HepG2 (cell line): ENCODE measurements around the gene SYMPK. TPM values are rescaled to one million over a fixed set of nuclear protein-coding genes. Genes with fewer than 3 reads are reported as not detected.

Experiments used
- ASH2L ChIP-seq: fragments of 300-600, 200-600 bp; sonication (generic); IDR thresholded peaks from 2 replicates; pipeline ENCODE4 v1.7.0; 2017; ENCODE audit warnings: low read depth, mild to moderate bottlenecking, moderate library complexity, mixed read lengths, low read length; ENCODE audit not compliant: insufficient read length
- FOXP1 ChIP-seq, 2 experiments: fragments of 450-650 bp in 1 of 2; IDR thresholded peaks; 2 replicates each; pipeline ENCODE4 v1.6.1; 2017 to 2018; ENCODE audit warnings: antibody characterized with exemption in 1 of 2
- HCFC1 ChIP-seq: fragments of 150-350 bp; IDR thresholded peaks from 2 replicates; pipeline ENCODE4 v1.6.1; 2014; ENCODE audit warnings: low read depth, low read length
- HDAC1 ChIP-seq: sonication (generic); formaldehyde crosslinking; IDR thresholded peaks from 2 replicates; pipeline ENCODE4 v1.5.1; 2020; ENCODE audit warnings: mild to moderate bottlenecking, missing genetic modification reagents
- HES4 ChIP-seq: sonication (generic); formaldehyde crosslinking; IDR thresholded peaks from 2 replicates; pipeline ENCODE4 v1.9.0; 2021; ENCODE audit warnings: mild to moderate bottlenecking, missing genetic modification reagents, borderline replicate concordance
- HMG20B ChIP-seq: conservative IDR thresholded peaks from 2 replicates; pipeline ENCODE4 v1.6.1; 2016; ENCODE audit warnings: missing genetic modification reagents, missing compliant biosample characterization
- NAIF1 ChIP-seq: sonication (generic); formaldehyde crosslinking; IDR thresholded peaks from 2 replicates; pipeline ENCODE4 v1.5.0; 2020; ENCODE audit warnings: mild to moderate bottlenecking, missing genetic modification reagents, borderline replicate concordance
- NFKB2 ChIP-seq: sonication (generic); formaldehyde crosslinking; IDR thresholded peaks from 2 replicates; pipeline ENCODE4 v1.4.0; 2020; ENCODE audit warnings: missing genetic modification reagents, borderline replicate concordance
- NFKBIZ ChIP-seq: IDR thresholded peaks from 2 replicates; pipeline ENCODE4 v1.6.1; 2018; ENCODE audit warnings: missing genetic modification reagents, missing compliant biosample characterization
- NONO ChIP-seq, 2 experiments: fragments of 450-650 bp in 1 of 2; sonication (generic) in 1 of 2; formaldehyde crosslinking in 1 of 2; IDR thresholded peaks in 1 of 2; conservative IDR thresholded peaks in 1 of 2; 2 replicates each; pipeline versions ENCODE4 v1.6.1 to v1.8.0; 2017 to 2022; ENCODE audit warnings: mild to moderate bottlenecking in 1 of 2, missing genetic modification reagents in 1 of 2, moderate library complexity in 1 of 2
- PHF20 ChIP-seq: sonication (generic); formaldehyde crosslinking; IDR thresholded peaks from 2 replicates; pipeline ENCODE4 v1.5.0; 2020; ENCODE audit warnings: mild to moderate bottlenecking, missing genetic modification reagents
- POLR2G ChIP-seq: fragments of 200-400 bp; formaldehyde crosslinking; IDR thresholded peaks from 2 replicates; pipeline ENCODE4 v1.6.1; 2018; ENCODE audit warnings: mild to moderate bottlenecking, low read depth, low read length, moderate library complexity
- RBFOX2 ChIP-seq: fragments of 200-400 bp; formaldehyde crosslinking; IDR thresholded peaks from 2 replicates; pipeline ENCODE4 v1.6.1; 2017; ENCODE audit warnings: low read depth, mild to moderate bottlenecking, low read length
- SAP130 ChIP-seq: IDR thresholded peaks from 2 replicates; pipeline ENCODE4 v1.6.1; 2016; ENCODE audit warnings: low read depth
- SMAD9 ChIP-seq: sonication (generic); formaldehyde crosslinking; IDR thresholded peaks from 2 replicates; pipeline ENCODE4 v1.5.1; 2020; ENCODE audit warnings: mild to moderate bottlenecking, missing genetic modification reagents
- SP2 ChIP-seq: sonication (generic); formaldehyde crosslinking; IDR thresholded peaks from 2 replicates; pipeline ENCODE4 v1.5.1; 2020; ENCODE audit warnings: mild to moderate bottlenecking, missing genetic modification reagents
- TAF1 ChIP-seq: sonication (generic); formaldehyde crosslinking; IDR thresholded peaks from 2 replicates; pipeline ENCODE4 v1.4.0; 2020; ENCODE audit warnings: missing genetic modification reagents
- THAP9 ChIP-seq: sonication (generic); formaldehyde crosslinking; IDR thresholded peaks from 2 replicates; pipeline ENCODE4; 2020; ENCODE audit warnings: missing genetic modification reagents, mild to moderate bottlenecking, borderline replicate concordance
- XRCC5 ChIP-seq: fragments of 200-400 bp; formaldehyde crosslinking; optimal IDR thresholded peaks from 2 replicates; pipeline ENCODE3; 2017; ENCODE audit warnings: mild to moderate bottlenecking, low read length
- ZBTB43 ChIP-seq: sonication (generic); formaldehyde crosslinking; conservative IDR thresholded peaks from 2 replicates; pipeline ENCODE4 v1.4.0; 2020; ENCODE audit warnings: missing genetic modification reagents
- ZNF205 ChIP-seq: IDR thresholded peaks from 2 replicates; pipeline ENCODE4 v1.6.1; 2018; ENCODE audit warnings: missing biosample characterization, missing genetic modification reagents
- ZNF337 ChIP-seq: sonication (generic); formaldehyde crosslinking; IDR thresholded peaks from 2 replicates; pipeline ENCODE4 v1.5.1; 2020; ENCODE audit warnings: missing genetic modification reagents, low read depth, mild to moderate bottlenecking, borderline replicate concordance
- ZNF557 ChIP-seq: sonication (generic); formaldehyde crosslinking; IDR thresholded peaks from 2 replicates; pipeline ENCODE4 v1.4.0; 2020; ENCODE audit warnings: missing genetic modification reagents
- ZNF607 ChIP-seq: sonication (generic); formaldehyde crosslinking; IDR thresholded peaks from 2 replicates; pipeline ENCODE4 v1.5.1; 2020; ENCODE audit warnings: missing genetic modification reagents, mild to moderate bottlenecking, borderline replicate concordance
- polyA plus RNA-seq, 8 experiments: library from polyadenylated mRNA; depleted of rRNA in 3 of 8; stranded (reverse) in 7 of 8; unstranded in 1 of 8; fragments of >200 nt; fragmentation: Illumina TruSeq in 4 of 8; extraction: Trizol in 4 of 8; gene quantifications; 2 replicates each; pipeline versions ENCODE4 v1.2.1 to v1.2.3, GENCODE V29; 2011 to 2016; ENCODE audit warnings: low read depth in 4 of 8, missing spikeins in 1 of 8, mixed read lengths in 1 of 8; ENCODE audit not compliant: insufficient read depth in 1 of 8
- total RNA-seq, 5 experiments: library from RNA; depleted of rRNA; stranded (reverse); fragments of >200 nt; fragmentation: Illumina TruSeq; extraction: Trizol; gene quantifications; 2 replicates each; pipeline ENCODE4 v1.2.3, GENCODE V29; 2016; ENCODE audit warnings: low read depth in 1 of 5

SYMPK gene
- total and polyA plus RNA-seq, 2 of the 13 experiments (the other 11 are each of a cell fraction or from before 2014, with no cell fraction given): 21.9 to 55.7 TPM

GRCh38 chr19:45902651-45903625 lies 40.0 kb upstream of the SYMPK start (continued):
- TF ChIP-seq RBFOX2 (peak; percentile 78), SMAD9 (CRISPR knock-in tag) (0 out of 2 replicates have a peak, but pooled peaks have one; percentile 38), TAF1 (CRISPR knock-in tag) (0 out of 2 replicates have a peak, but pooled peaks have one; percentile 46), HES4 (peak; percentile 23; the same call in 1 of the 2 replicates), ZNF557 (CRISPR knock-in tag) (no peak), SAP130 (CRISPR knock-in tag) (peak; percentile 22; the same call in 1 of the 2 replicates), NAIF1 (CRISPR knock-in tag) (0 out of 2 replicates have a peak, but pooled peaks have one; percentile 43), THAP9 (CRISPR knock-in tag) (peak; percentile 48; the same call in 1 of the 2 replicates), XRCC5 (peak; percentile 18), ZBTB43 (CRISPR knock-in tag) (no peak), HCFC1 (0 out of 2 replicates have a peak, but pooled peaks have one; percentile 20), HMG20B (CRISPR knock-in tag) (0 out of 2 replicates have a peak, but pooled peaks have one; percentile 25), HDAC1 (0 out of 2 replicates have a peak, but pooled peaks have one; percentile 53), NFKBIZ (CRISPR knock-in tag) (0 out of 2 replicates have a peak, but pooled peaks have one; percentile 28), NFKB2 (CRISPR knock-in tag) (no peak), ZNF205 (CRISPR knock-in tag) (peak; percentile 47; the same call in 1 of the 2 replicates), PHF20 (CRISPR knock-in tag) (peak; percentile 53; the same call in 1 of the 2 replicates), FOXP1 (IDR thresholded peaks at IDR 0.05) (no peak), FOXP1 (CRISPR knock-in tag; IDR thresholded peaks at IDR 0.05) (no peak), POLR2G (peak; percentile 83), NONO (IDR thresholded peaks at IDR 0.05) (no peak), NONO (CRISPR knock-in tag; conservative IDR thresholded peaks at IDR 0.05) (peak; percentile 61; the same call in 1 of the 2 replicates), ZNF337 (CRISPR knock-in tag) (0 out of 2 replicates have a peak, but pooled peaks have one; percentile 69), ASH2L (no peak), ZNF607 (CRISPR knock-in tag) (peak; percentile 82; the same call in 1 of the 2 replicates), SP2 (peak; percentile 35; the same call in 1 of the 2 replicates)
